ENCODE data around the gene SLC13A1.

DNA sequence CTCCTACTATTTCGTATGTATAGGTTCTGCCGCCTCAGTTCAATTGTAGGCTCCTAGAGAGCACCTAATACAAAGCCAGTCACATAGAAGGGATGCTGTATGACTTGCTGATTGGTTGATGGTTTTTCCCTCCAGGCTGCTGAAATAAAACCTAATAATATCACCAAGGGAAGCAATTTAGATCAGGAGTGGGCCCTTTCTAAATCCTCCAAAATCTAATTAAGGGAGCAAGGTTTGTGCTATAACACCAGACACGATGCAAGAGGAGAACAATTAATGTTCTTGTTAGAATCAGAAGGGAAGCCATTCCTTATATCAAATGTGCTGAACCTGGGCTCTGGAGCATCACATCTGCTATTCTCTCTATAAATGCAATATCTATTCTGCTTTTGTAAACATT, 42.0 kb upstream of the SLC13A1 start:
- TF ChIP-seq CTCF (IDR thresholded peaks at IDR 0.05): no peak
- no peak for TF ChIP-seq KAT7 (CRISPR knock-in tag; IDR thresholded peaks at IDR 0.05; ENCODE audit: borderline replicate concordance)
- TF ChIP-seq SP1 (CRISPR knock-in tag; conservative IDR thresholded peaks at IDR 0.05): no peak
- no peak for TF ChIP-seq ATF6 (CRISPR knock-in tag; IDR thresholded peaks at IDR 0.05)
